GM12875 (cell line): ENCODE measurements around the gene HS2ST1.
"Not testable (repeated sequence)": the region's sequence is repeated elsewhere in the genome, so short reads cannot be mapped to it uniquely, and the experiment has no call there.

Experiments
- H3K4me3 ChIP-seq: one replicate; pipeline ENCODE4 v1.5.1; 2011; ENCODE audit warnings: low read depth, low read length, control low read depth
- CTCF ChIP-seq: IDR thresholded peaks from 2 replicates; pipeline ENCODE4 v1.5.1; 2011; ENCODE audit warnings: low read depth, mild to moderate bottlenecking, control low read depth, inconsistent platforms, low read length, moderate library complexity, borderline replicate concordance; ENCODE audit not compliant: insufficient read depth

Gene HS2ST1

GRCh38 chr1:86965827-86966182, 51.4 kb downstream of the HS2ST1 start:
- no peak for TF ChIP-seq CTCF
- H3K4me3 ChIP-seq, result no peak overlapping the region

GRCh38 chr1:86970938-86971337, 56.5 kb downstream of the HS2ST1 start:
- TF ChIP-seq CTCF, result no peak
- no peak overlapping the region for H3K4me3 ChIP-seq

- no peak for TF ChIP-seq CTCF
These were observed 57.3 kb downstream of the HS2ST1 start for GRCh38 chr1:86971778-86972177.

GRCh38 chr1:86972262-86972661, 57.8 kb downstream of the HS2ST1 start:
- no peak for TF ChIP-seq CTCF
- H3K4me3 ChIP-seq, result no peak overlapping the region

More at GRCh38 chr1:86971778-86972177, 57.3 kb downstream of the HS2ST1 start:
- H3K4me3 ChIP-seq, result no peak overlapping the region

- no peak for TF ChIP-seq CTCF
- H3K4me3 ChIP-seq, result no peak overlapping the region
These were observed 61.6 kb downstream of the HS2ST1 start for GRCh38 chr1:86975993-86976550.

- H3K4me3 ChIP-seq, result no peak overlapping the region
- no peak for TF ChIP-seq CTCF
These were observed 62.2 kb downstream of the HS2ST1 start for GRCh38 chr1:86976664-86977063.

- no peak overlapping the region for H3K4me3 ChIP-seq
- TF ChIP-seq CTCF, result no peak
These were observed 67.2 kb downstream of the HS2ST1 start for GRCh38 chr1:86981482-86982213.

GRCh38 chr1:86983677-86984076, 69.2 kb downstream of the HS2ST1 start:
- H3K4me3 ChIP-seq, result not testable (repeated sequence)
